GM12878 (cell line): ENCODE measurements around the gene SENP7.

Experiments
- CREB1 ChIP-seq: IDR thresholded peaks from 2 replicates; pipeline ENCODE4 v1.6.1; 2012; ENCODE audit warnings: low read depth, mild to moderate bottlenecking, inconsistent platforms
- CTCF ChIP-seq, 3 experiments: IDR thresholded peaks in 2 of 3; conservative IDR thresholded peaks in 1 of 3; 2 replicates each; pipeline ENCODE4 v1.5.1; 2011; ENCODE audit warnings: low read depth in 3 of 3, low read length in 3 of 3, mild to moderate bottlenecking in 3 of 3, control low read depth in 2 of 3, moderate library complexity in 2 of 3, inconsistent platforms in 1 of 3, mixed read lengths in 1 of 3; ENCODE audit not compliant: control insufficient read depth in 2 of 3, insufficient read depth in 1 of 3; ENCODE audit errors: extremely low read depth in 1 of 3
- ESRRA ChIP-seq: IDR thresholded peaks from 2 replicates; pipeline ENCODE4 v1.6.1; 2012; ENCODE audit warnings: mild to moderate bottlenecking, low read length, improper control_type of control experiment
- FOXM1 ChIP-seq: IDR thresholded peaks from 2 replicates; pipeline ENCODE4 v1.6.1; 2012; ENCODE audit warnings: low read depth, mild to moderate bottlenecking, inconsistent platforms, low read length, moderate library complexity
- HCFC1 ChIP-seq: fragments of 150-350 bp; IDR thresholded peaks from 2 replicates; pipeline ENCODE4 v1.6.1; 2014; ENCODE audit warnings: low read length
- JUNB ChIP-seq: IDR thresholded peaks from 2 replicates; pipeline ENCODE4 v1.6.1; 2016; ENCODE audit warnings: antibody characterized with exemption, mild to moderate bottlenecking
- JUND ChIP-seq: IDR thresholded peaks from 2 replicates; pipeline ENCODE4 v1.6.1; 2012; ENCODE audit warnings: low read depth, mild to moderate bottlenecking, low read length, improper control_type of control experiment, moderate library complexity
- SPI1 ChIP-seq: IDR thresholded peaks from 2 replicates; pipeline ENCODE4 v1.6.1; 2011; ENCODE audit warnings: low read depth, mild to moderate bottlenecking, low read length, moderate library complexity, borderline replicate concordance; ENCODE audit not compliant: insufficient read depth

GRCh38 chr3:101383656-101384055 lies 129.4 kb downstream of the SENP7 start:
- TF ChIP-seq SPI1 = no peak
- no peak for TF ChIP-seq JUND
- TF ChIP-seq CTCF (IDR thresholded peaks at IDR 0.05 in 2 of 3, conservative IDR thresholded peaks at IDR 0.05 in 1 of 3; ENCODE audit: control insufficient read depth in 2 of 3, extremely low read depth in 1 of 3, insufficient read depth in 1 of 3, low read depth in 3 of 3, low read length in 3 of 3) = no peak
- no peak for TF ChIP-seq HCFC1
- TF ChIP-seq CREB1 = no peak
- no peak for TF ChIP-seq FOXM1
- no peak for TF ChIP-seq ESRRA
- no peak for TF ChIP-seq JUNB
